ENCODE results near the gene CCDC97.

Gene CCDC97

GRCh38 chr19:41310033-41310831, at the start of gene CCDC97:
Gene CCDC97 (plus strand): TSS chr19:41310172. CDS start chr19:41310311, 139 bp downstream.
- peak; percentile 83 for DNase-seq (ENCODE audit: low read depth)
- peak within 1 kb of the TSS; percentile 80 for H3K4me3 ChIP-seq (ENCODE audit: control insufficient read depth, low read depth, low read length)
- no peak for TF ChIP-seq CTCF (conservative IDR thresholded peaks at IDR 0.05; ENCODE audit: control insufficient read depth, insufficient read depth, low read depth, low read length)

- DNase-seq (ENCODE audit: low read depth), result no peak
- peak overlapping the region; percentile 63 for H3K4me3 ChIP-seq (ENCODE audit: control insufficient read depth, low read depth, low read length)
- TF ChIP-seq CTCF (conservative IDR thresholded peaks at IDR 0.05; ENCODE audit: control insufficient read depth, insufficient read depth, low read depth, low read length), result no peak
These were observed 48.3 kb upstream of the CCDC97 start for GRCh38 chr19:41261474-41262190.

GRCh38 chr19:41263042-41263849, 46.7 kb upstream of the CCDC97 start:
- H3K4me3 ChIP-seq (ENCODE audit: control insufficient read depth, low read depth, low read length), result peak overlapping the region; percentile 63
- TF ChIP-seq CTCF (conservative IDR thresholded peaks at IDR 0.05; ENCODE audit: control insufficient read depth, insufficient read depth, low read depth, low read length), result no peak
- peak; percentile 90 for DNase-seq (ENCODE audit: low read depth)

GRCh38 chr19:41263850-41264580, 46.0 kb upstream of the CCDC97 start, which contains the start of gene HNRNPUL1:
Gene HNRNPUL1 (plus strand): TSS chr19:41264372. CDS start chr19:41264504, 132 bp downstream.
- DNase-seq (ENCODE audit: low read depth), result peak; percentile 100
- H3K4me3 ChIP-seq (ENCODE audit: control insufficient read depth, low read depth, low read length), result peak within 1 kb of the TSS; percentile 88
- TF ChIP-seq CTCF (conservative IDR thresholded peaks at IDR 0.05; ENCODE audit: control insufficient read depth, insufficient read depth, low read depth, low read length), result no peak

- no peak for TF ChIP-seq CTCF (conservative IDR thresholded peaks at IDR 0.05; ENCODE audit: control insufficient read depth, insufficient read depth, low read depth, low read length)
- H3K4me3 ChIP-seq (ENCODE audit: control insufficient read depth, low read depth, low read length), result peak overlapping the region; percentile 88
- DNase-seq (ENCODE audit: low read depth), result peak; percentile 39
These were observed 45.2 kb upstream of the CCDC97 start for GRCh38 chr19:41264581-41265394.
